Ovary (tissue), 3 donors: ENCODE results near the gene CYTIP.

Experiments
- POLR2A ChIP-seq: fragments of 450-650 bp; IDR thresholded peaks from one replicate; pipeline ENCODE4 v1.6.1; 2017; ENCODE audit warnings: antibody characterized with exemption, mild to moderate bottlenecking, moderate library complexity
- TF ChIP-seq, protein P1 (sequence below), 3 donors: fragments of 450-650 bp in 2 of 3; fragments of 200-600 bp in 1 of 3; IDR thresholded peaks; one replicate each; pipeline versions ENCODE4 v1.5.1 to v1.8.0; 2016 to 2022; ENCODE audit warnings: antibody characterized with exemption in 3 of 3, mild to moderate bottlenecking in 1 of 3
- donor health status: DM: no; HTN: no; CAD: no.

DNA sequence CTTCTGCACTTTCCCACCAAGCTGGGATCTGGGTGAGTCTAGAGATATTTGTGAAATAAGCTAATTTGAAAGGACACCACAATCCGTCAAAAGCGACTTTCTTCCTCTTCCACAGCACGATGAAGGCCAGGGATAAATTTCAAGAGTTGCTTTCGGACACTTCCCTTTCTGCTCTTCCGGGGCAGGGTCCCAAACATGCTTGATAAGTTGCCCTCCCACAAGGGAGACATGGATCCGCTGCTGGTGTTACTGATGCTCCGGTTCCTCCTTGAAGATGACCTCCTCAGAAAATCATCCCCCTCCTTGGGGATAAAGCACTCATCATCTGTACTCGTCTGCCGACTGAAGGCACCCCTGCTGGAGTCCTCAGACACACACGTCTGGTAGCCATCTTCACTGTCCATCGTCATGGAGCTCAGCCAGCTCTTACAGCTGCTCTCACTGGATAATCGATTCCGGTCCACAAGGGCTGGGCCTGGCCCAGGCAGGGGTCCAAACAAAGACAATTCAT is 28.2 kb downstream of the CYTIP start:
- TF ChIP-seq POLR2A, result no peak
- TF ChIP-seq, protein P1, sequence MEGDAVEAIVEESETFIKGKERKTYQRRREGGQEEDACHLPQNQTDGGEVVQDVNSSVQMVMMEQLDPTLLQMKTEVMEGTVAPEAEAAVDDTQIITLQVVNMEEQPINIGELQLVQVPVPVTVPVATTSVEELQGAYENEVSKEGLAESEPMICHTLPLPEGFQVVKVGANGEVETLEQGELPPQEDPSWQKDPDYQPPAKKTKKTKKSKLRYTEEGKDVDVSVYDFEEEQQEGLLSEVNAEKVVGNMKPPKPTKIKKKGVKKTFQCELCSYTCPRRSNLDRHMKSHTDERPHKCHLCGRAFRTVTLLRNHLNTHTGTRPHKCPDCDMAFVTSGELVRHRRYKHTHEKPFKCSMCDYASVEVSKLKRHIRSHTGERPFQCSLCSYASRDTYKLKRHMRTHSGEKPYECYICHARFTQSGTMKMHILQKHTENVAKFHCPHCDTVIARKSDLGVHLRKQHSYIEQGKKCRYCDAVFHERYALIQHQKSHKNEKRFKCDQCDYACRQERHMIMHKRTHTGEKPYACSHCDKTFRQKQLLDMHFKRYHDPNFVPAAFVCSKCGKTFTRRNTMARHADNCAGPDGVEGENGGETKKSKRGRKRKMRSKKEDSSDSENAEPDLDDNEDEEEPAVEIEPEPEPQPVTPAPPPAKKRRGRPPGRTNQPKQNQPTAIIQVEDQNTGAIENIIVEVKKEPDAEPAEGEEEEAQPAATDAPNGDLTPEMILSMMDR (IDR thresholded peaks at IDR 0.05), result no peak
